K562 (cell line): Measurements from ENCODE around the gene FOXL3. TPM values are rescaled to one million over a fixed set of nuclear protein-coding genes. Genes with fewer than 3 reads are reported as not detected.

Experiments used
- ATAC-seq: fragments of 200-7000 bp; cut with Tn5 transposase; 3 replicates; pipeline ENCODE4 v1.9.1; 2020; ENCODE audit warnings: moderate library complexity
- BruUV-seq: library from RNA; stranded (reverse); fragments of 400-500 nt; replicated peaks from 2 replicates; lab custom pipeline; 2021; lab: Mats Ljungman, UMichigan
- CTCF ChIA-PET: fragments of 300-600 bp; formaldehyde crosslinking; extraction: SDS; loops from one replicate; lab custom pipeline; 2021; ENCODE audit warnings: low intra/inter-chr PET ratio; lab: Yijun Ruan, JAX
- POLR2A ChIA-PET: fragments of 300-600, 350-650 bp; sonication (Branson Sonifier 250); formaldehyde crosslinking; extraction: SDS; loops from one replicate; lab custom pipeline; 2021; ENCODE audit warnings: antibody characterized with exemption, inconsistent platforms; lab: Yijun Ruan, JAX
- DNase-seq, 4 experiments: peaks; one replicate each; pipeline versions ENCODE4 v3.0.0 to v3.0.0-alpha.2; 2011 to 2018; ENCODE audit warnings: low spot score in 3 of 4, mixed read lengths in 3 of 4; ENCODE audit errors: extremely low read depth in 1 of 4
- FAIRE-seq: peaks from 2 replicates; lab custom pipeline; 2011; peaks lifted over from hg19 to GRCh38; lab: Jason Lieb, UNC
- H2AFZ ChIP-seq: 2 replicates; pipeline ENCODE4 v1.6.0; 2011; ENCODE audit warnings: low read depth, low read length, control low read depth, inconsistent platforms
- H3K27ac ChIP-seq: fragments of 200-600 bp; 3 replicates; pipeline ENCODE4 v1.8.0; 2011; ENCODE audit warnings: low read depth, mild to moderate bottlenecking, control low read depth, inconsistent platforms, low read length, moderate library complexity, mixed read lengths; ENCODE audit errors: extremely low read depth
- H3K27me3 ChIP-seq, 2 experiments: fragments of 300-600 bp in 1 of 2; 2 replicates in 1 of 2; 3 replicates in 1 of 2; pipeline versions ENCODE4 v1.6.0 to v1.8.0; 2011; ENCODE audit warnings: inconsistent platforms in 2 of 2, low read length in 2 of 2, mild to moderate bottlenecking in 1 of 2, mixed read lengths in 1 of 2, moderate library complexity in 1 of 2; ENCODE audit not compliant: control insufficient read depth in 2 of 2, insufficient read depth in 2 of 2
- H3K36me3 ChIP-seq: fragments of 300-600 bp; 3 replicates; pipeline ENCODE4 v1.8.0; 2011; ENCODE audit warnings: mild to moderate bottlenecking, low read length, inconsistent platforms; ENCODE audit not compliant: control insufficient read depth, insufficient read depth
- H3K4me1 ChIP-seq, 2 experiments: fragments of 200-600 bp in 1 of 2; replicated peaks in 1 of 2; 2 replicates in 1 of 2; 3 replicates in 1 of 2; pipeline versions ENCODE4 v1.5.1 to v1.8.0; 2011; ENCODE audit warnings: inconsistent platforms in 2 of 2, low read length in 2 of 2, mild to moderate bottlenecking in 1 of 2, mixed read lengths in 1 of 2, moderate library complexity in 1 of 2; ENCODE audit not compliant: control insufficient read depth in 2 of 2, insufficient read depth in 2 of 2
- H3K4me2 ChIP-seq: 2 replicates; pipeline ENCODE4 v1.6.1; 2011; ENCODE audit warnings: low read length, control low read depth, inconsistent platforms, mixed read lengths; ENCODE audit not compliant: insufficient read depth
- H3K4me3 ChIP-seq: fragments of 200-600 bp; sonication (generic), shearing (Covaris generic); 2 replicates; pipeline ENCODE4 v1.5.1; 2016; ENCODE audit warnings: control low read depth, inconsistent platforms
- H3K79me2 ChIP-seq: fragments of 200-600 bp; 3 replicates; pipeline ENCODE4 v1.8.0; 2011; ENCODE audit warnings: low read length, inconsistent platforms; ENCODE audit not compliant: control insufficient read depth, insufficient read depth
- H3K9ac ChIP-seq, 2 experiments: 2 replicates each; pipeline versions ENCODE4 v1.6.0 to v1.6.1; 2011; ENCODE audit warnings: low read depth in 2 of 2, low read length in 2 of 2, control low read depth in 1 of 2, inconsistent platforms in 1 of 2, mild to moderate bottlenecking in 1 of 2, mixed read lengths in 1 of 2; ENCODE audit not compliant: insufficient read depth in 1 of 2
- H3K9me1 ChIP-seq: one replicate; pipeline ENCODE4 v1.6.0; 2011; ENCODE audit warnings: inconsistent platforms, mild to moderate bottlenecking, low read length, moderate library complexity; ENCODE audit not compliant: control insufficient read depth, insufficient read depth
- H3K9me3 ChIP-seq: replicated peaks from 2 replicates; pipeline ENCODE4 v1.5.1; 2011; ENCODE audit warnings: low read depth, low read length, inconsistent platforms; ENCODE audit not compliant: control insufficient read depth, insufficient read depth
- H4K20me1 ChIP-seq: replicated peaks from 2 replicates; pipeline ENCODE4 v1.6.1; 2011; ENCODE audit warnings: low read length, inconsistent platforms, mixed read lengths; ENCODE audit not compliant: control insufficient read depth, insufficient read depth
- GTF2E2 ChIP-seq: fragments of 200-800 bp; sonication (Bioruptor generic); IDR thresholded peaks from 2 replicates; pipeline ENCODE4 v1.6.1; 2016; ENCODE audit warnings: missing genetic modification characterization, missing compliant biosample characterization
- HNRNPLL ChIP-seq: fragments of 200-400 bp; formaldehyde crosslinking; IDR thresholded peaks from 2 replicates; pipeline ENCODE4 v1.6.1; 2017; ENCODE audit warnings: low read length, low read depth, mild to moderate bottlenecking; ENCODE audit not compliant: poor library complexity, severe bottlenecking
- HNRNPUL1 ChIP-seq: fragments of 200-400 bp; formaldehyde crosslinking; IDR thresholded peaks from 2 replicates; pipeline ENCODE4 v1.6.1; 2017; ENCODE audit warnings: low read length
- LARP7 ChIP-seq: fragments of 450-650 bp; IDR thresholded peaks from 2 replicates; pipeline ENCODE4 v1.6.1; 2016
- MEIS2 ChIP-seq: fragments of 450-650 bp; IDR thresholded peaks from 2 replicates; pipeline ENCODE4 v1.6.1; 2014; ENCODE audit warnings: mild to moderate bottlenecking; ENCODE audit not compliant: partially characterized antibody
- NBN ChIP-seq: fragments of 450-650 bp; IDR thresholded peaks from 2 replicates; pipeline ENCODE4 v1.6.1; 2016; ENCODE audit warnings: low read depth, mild to moderate bottlenecking
- PCBP1 ChIP-seq: fragments of 200-400 bp; formaldehyde crosslinking; IDR thresholded peaks from 2 replicates; pipeline ENCODE4 v1.6.1; 2018; ENCODE audit warnings: mild to moderate bottlenecking, low read depth, low read length; ENCODE audit not compliant: poor library complexity, severe bottlenecking
- ZNF146 ChIP-seq: IDR thresholded peaks from one replicate; pipeline ENCODE4 v1.6.1; 2018; ENCODE audit warnings: missing compliant biosample characterization; ENCODE audit not compliant: unreplicated experiment
- ZNF57 ChIP-seq: fragments of 450-650 bp; formaldehyde crosslinking; IDR thresholded peaks from 2 replicates; pipeline ENCODE4 v1.4.0; 2020; ENCODE audit warnings: mild to moderate bottlenecking, moderate library complexity
- ZNF696 ChIP-seq: fragments of 250-450 bp; sonication (Bioruptor Pico); conservative IDR thresholded peaks from 2 replicates; pipeline ENCODE4 v1.4.0; 2020; ENCODE audit warnings: mild to moderate bottlenecking, moderate library complexity
- WGBS: fragments of 100-300 bp; shearing (Covaris generic); methylation state at CpG from one replicate; pipeline ENCODE4 v1.1.6; 2016; ENCODE audit warnings: low coverage, mixed read lengths; ENCODE audit not compliant: insufficient coverage; ENCODE audit errors: missing lambda C conversion rate; 5-methylcytosine and 5-hydroxymethylcytosine counted together
- in situ Hi-C: fragments of 300-500 bp; cut with MboI; formaldehyde crosslinking; loops from 4 replicates; pipeline ENCODE4 v1.15.0; 2018; ENCODE audit warnings: inconsistent platforms, mixed read lengths
- intact Hi-C: fragments of 100-400 bp; cut with micrococcal nuclease; formaldehyde crosslinking; loops from 2 replicates; pipeline ENCODE4 v1.14.2; 2022
- polyA plus RNA-seq, 8 experiments: library from polyadenylated mRNA; depleted of rRNA in 4 of 8; stranded (reverse) in 5 of 8; unstranded in 3 of 8; fragments of >200 nt; fragmentation: Nextera tagmentation in 2 of 8; fragmentation: Illumina TruSeq in 1 of 8; extraction: Ambion mirVana in 2 of 8; extraction: Trizol in 1 of 8; gene quantifications; 2 replicates each; pipeline versions ENCODE4 v1.2.1 to v1.2.3, GENCODE V29; 2011 to 2014; ENCODE audit warnings: inconsistent platforms in 1 of 8, missing spikeins in 1 of 8
- total RNA-seq, 7 experiments: library from RNA; depleted of rRNA in 6 of 7; stranded (reverse); fragments of >200 nt in 6 of 7; fragmentation: Illumina TruSeq in 2 of 7; extraction: Trizol in 2 of 7; gene quantifications; 2 replicates each; pipeline versions ENCODE4 v1.2.1 to v1.2.3, GENCODE V29; 2011 to 2021; ENCODE audit warnings: low replicate concordance in 1 of 7

Gene FOXL3
- total and polyA plus RNA-seq, 9 of the 15 experiments (the other 6 are each of a cell fraction or from before 2014, with no cell fraction given): not detected

GRCh38 chr7:256981-257646 lies 32.9 kb upstream of the FOXL3 start:
- Histone ChIP-seq H3K9me1 (no peaks in the 10 kb centered on the region), H3K4me1 (peaks cover 0 to 29% of the 10 kb centered on the region in 2 experiments; a peak in 2 of 5 replicates), H3K36me3 (no peaks in the 10 kb centered on the region), H3K9ac (no peak overlapping the region), H3K27me3 (peaks cover 45 to 82% of the 10 kb centered on the region in 2 experiments), H3K79me2 (no peaks in the 10 kb centered on the region), H3K4me3 (no peak overlapping the region), H3K4me2 (no peak overlapping the region), H3K9me3 (peaks cover 6% of the 10 kb centered on the region), H4K20me1 (peaks cover 19% of the 10 kb centered on the region), H2AFZ (no peak overlapping the region), H3K27ac (no peak overlapping the region)
- in situ Hi-C loops: no loop called here
- WGBS: 5% methylated on average over 29 of the region's 29 CpGs
- DNase-seq: no peak
- ChIA-PET CTCF (interaction anchor here (0.6 kb wide), 1 partner anchor 1036 kb away, joined by 5 read pairs; no protein-coding TSS in a partner anchor), POLR2A (interaction anchor here (0.5 to 1.1 kb wide), 3 partner anchors 13 to 222 kb away, joined by 3 read pairs; no protein-coding TSS in a partner anchor)
- intact Hi-C loops: no loop called here
- BruUV-seq: no TSS peak
- FAIRE-seq: no peak
- TF ChIP-seq PCBP1: no peak
- no peak for TF ChIP-seq ZNF696 (CRISPR knock-in tag)
- no peak for TF ChIP-seq HNRNPUL1
- no peak for ATAC-seq

GRCh38 chr7:257647-257992 lies 32.4 kb upstream of the FOXL3 start:
- H3K79me2 ChIP-seq: no peaks in the 10 kb centered on the region
- intact Hi-C loops (no loop called here), in situ Hi-C loops (no loop called here)
- H3K36me3 ChIP-seq: no peaks in the 10 kb centered on the region
- H2AFZ ChIP-seq: no peak overlapping the region
- H3K9ac ChIP-seq: no peak overlapping the region
- H3K4me2 ChIP-seq: no peak overlapping the region
- H3K4me1 ChIP-seq: peaks cover 0 to 26% of the 10 kb centered on the region in 2 experiments; a peak in 2 of 5 replicates
- no peak overlapping the region for H3K27ac ChIP-seq
- 3% methylated on average over 4 of the region's 5 CpGs for WGBS
- peaks cover 44 to 77% of the 10 kb centered on the region in 2 experiments for H3K27me3 ChIP-seq
- H3K9me3 ChIP-seq: peaks cover 11% of the 10 kb centered on the region
- H3K9me1 ChIP-seq: no peaks in the 10 kb centered on the region
- CTCF ChIA-PET: interaction anchor here (1.0 kb wide), 1 partner anchor 9 kb away, joined by 3 read pairs; no protein-coding TSS in a partner anchor
- DNase-seq: no peak
- no peak for FAIRE-seq
- BruUV-seq: no TSS peak
- no peak overlapping the region for H3K4me3 ChIP-seq
- ATAC-seq: no peak
- POLR2A ChIA-PET: no interaction called here
- H4K20me1 ChIP-seq: peaks cover 14% of the 10 kb centered on the region; the same call in 1 of the 2 replicates
- TF ChIP-seq ZNF146: no peak
- no peak for TF ChIP-seq MEIS2
- no peak for TF ChIP-seq LARP7
- no peak for TF ChIP-seq GTF2E2 (tag)
- TF ChIP-seq HNRNPLL: no peak
- TF ChIP-seq ZNF57: no peak
- no peak for TF ChIP-seq NBN
